Measurements from ENCODE around the gene LRRN3. TPM values are rescaled to one million over a fixed set of nuclear protein-coding genes. Genes with fewer than 3 reads are reported as not detected.

The LRRN3 gene
- total and polyA plus RNA-seq, 2 of the 8 experiments (the other 6 are each of a cell fraction or from before 2014, with no cell fraction given) = 0.20 to 0.32 TPM

GRCh38 chr7:111103678-111104274, 12.8 kb downstream of the LRRN3 start (continued):
- no peak for TF ChIP-seq CBX8 (IDR thresholded peaks at IDR 0.05; ENCODE audit: borderline replicate concordance, low read depth, low read length)
- TF ChIP-seq YY1 (IDR thresholded peaks at IDR 0.05; ENCODE audit: low read depth, low read length) = no peak
- TF ChIP-seq EP300 (IDR thresholded peaks at IDR 0.05; ENCODE audit: borderline replicate concordance in 1 of 2, low read depth in 2 of 2, low read length in 2 of 2) = no peak

Measured in H1 (cell line).